NCI-H82 treated with DMSO at 0.1 percent for 48 hours (cell line): Measurements from ENCODE around the gene ODAD3.
"Not testable (repeated sequence)": the region's sequence is repeated elsewhere in the genome, so short reads cannot be mapped to it uniquely, and the experiment has no call there.

Experiments
- DNase-seq: peaks from one replicate; lab custom pipeline; 2025; ENCODE audit not compliant: unreplicated experiment; lab: John Stamatoyannopoulos, UW

ODAD3 gene

GRCh38 chr19:11408591-11408990 lies 26.3 kb downstream of the ODAD3 start:
- DNase-seq = no peak

GRCh38 chr19:11406703-11407236 lies 28.2 kb downstream of the ODAD3 start:
- DNase-seq = not testable (repeated sequence)

GRCh38 chr19:11405846-11406643 lies 28.9 kb downstream of the ODAD3 start:
- no peak for DNase-seq

- DNase-seq = no peak
Observed at GRCh38 chr19:11404588-11405222, 30.2 kb downstream of the ODAD3 start.

DNA sequence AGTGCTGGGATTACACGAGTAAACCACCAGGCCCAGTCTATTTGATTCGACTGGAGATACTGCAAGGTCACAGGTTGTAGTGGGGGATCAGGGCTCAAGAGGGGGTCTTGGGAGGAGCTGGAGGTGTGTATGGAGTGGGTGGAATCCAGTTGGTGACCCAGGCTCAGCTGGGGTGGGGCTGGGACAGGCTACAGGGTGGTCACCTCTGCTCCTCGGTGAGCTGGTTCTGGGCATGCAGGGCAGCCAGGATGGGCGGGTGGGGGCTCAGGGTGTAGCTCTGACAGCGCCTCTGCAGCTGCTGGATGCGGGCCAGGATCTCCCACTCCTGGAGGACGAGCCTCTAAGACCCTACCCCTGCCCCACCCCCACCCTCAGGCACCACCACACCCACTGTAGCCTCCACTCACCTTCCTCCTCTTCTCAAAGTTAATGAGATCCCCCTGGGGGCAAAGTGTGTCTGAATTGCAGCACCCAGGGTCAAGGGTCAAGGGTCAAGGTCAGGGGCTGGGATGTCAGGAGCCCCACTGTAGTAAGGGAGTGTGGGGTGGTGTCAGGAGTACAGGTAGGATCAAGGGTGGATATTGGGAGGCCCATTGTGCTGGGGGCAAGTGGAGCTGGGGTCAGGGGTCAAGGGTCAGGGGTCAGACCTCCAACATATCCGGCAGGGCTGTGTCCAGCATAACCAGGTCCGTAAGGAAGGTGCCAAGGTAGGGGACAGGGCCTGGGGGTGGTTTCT lies 32.9 kb downstream of the ODAD3 start:
- no peak for DNase-seq

DNA sequence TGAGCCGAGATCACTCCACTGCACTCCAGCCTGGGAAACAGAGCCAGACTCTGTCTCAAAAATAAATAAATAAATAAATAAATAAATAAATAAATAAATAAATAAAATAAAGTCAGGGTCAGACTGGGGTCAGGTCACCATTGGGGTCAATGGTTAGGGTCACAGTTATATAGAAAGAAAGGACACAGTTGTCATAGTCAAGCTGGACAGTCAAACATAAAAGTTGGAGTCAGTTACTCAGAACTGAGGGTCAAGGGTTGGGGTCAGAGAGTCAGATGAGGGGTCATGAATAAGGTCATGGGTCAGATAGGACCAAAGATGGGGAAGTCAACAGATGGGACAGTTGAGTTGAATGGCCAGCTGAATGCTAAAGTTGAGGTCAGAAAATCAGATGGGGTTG lies 34.1 kb downstream of the ODAD3 start:
- DNase-seq = no peak

DNA sequence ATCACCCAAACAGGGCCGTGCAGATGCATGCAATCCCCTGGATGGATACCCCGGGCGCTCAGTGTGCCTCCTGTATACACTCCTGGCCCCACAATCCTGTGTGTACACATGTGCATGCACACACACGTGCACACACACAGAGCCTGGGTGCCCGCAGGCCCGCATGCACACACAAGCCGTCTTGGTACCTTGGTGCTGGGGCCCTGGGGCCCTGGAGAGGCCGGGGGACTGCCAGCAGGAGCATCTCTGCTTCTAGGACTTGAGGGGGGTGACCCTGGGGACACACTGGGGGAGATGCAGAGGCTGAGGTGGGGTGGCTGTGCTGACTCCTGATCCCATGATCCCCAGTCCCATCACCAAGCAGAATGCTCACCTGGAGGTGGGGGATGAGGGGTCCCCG lies 35.3 kb downstream of the ODAD3 start:
- no peak for DNase-seq

DNA sequence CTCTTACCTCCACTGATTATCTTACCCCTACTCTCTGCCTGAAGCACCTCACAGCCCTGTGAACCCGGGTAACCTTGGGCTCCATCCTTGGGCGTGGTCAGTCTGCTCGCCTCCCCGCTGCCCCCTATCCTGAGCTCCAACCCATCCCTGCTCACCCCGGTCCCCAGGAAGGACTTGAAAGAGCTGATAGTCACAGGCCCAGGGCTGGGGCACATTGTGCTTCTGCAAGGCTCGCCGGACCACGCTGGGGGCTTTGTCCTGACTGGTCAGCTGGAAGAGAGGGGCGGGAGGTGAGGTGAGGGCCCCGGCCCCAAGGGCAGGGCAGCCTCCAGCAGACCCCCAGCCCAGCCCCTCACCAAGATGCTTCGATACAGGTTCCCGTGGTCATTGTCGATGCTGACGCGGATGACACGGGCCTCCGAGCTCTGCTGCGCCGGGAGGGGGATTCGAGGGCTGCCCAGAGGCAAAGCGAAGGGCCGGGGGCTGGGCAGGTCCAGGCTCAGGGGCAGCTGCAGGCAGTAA lies 37.8 kb downstream of the ODAD3 start:
- no peak for DNase-seq

DNA sequence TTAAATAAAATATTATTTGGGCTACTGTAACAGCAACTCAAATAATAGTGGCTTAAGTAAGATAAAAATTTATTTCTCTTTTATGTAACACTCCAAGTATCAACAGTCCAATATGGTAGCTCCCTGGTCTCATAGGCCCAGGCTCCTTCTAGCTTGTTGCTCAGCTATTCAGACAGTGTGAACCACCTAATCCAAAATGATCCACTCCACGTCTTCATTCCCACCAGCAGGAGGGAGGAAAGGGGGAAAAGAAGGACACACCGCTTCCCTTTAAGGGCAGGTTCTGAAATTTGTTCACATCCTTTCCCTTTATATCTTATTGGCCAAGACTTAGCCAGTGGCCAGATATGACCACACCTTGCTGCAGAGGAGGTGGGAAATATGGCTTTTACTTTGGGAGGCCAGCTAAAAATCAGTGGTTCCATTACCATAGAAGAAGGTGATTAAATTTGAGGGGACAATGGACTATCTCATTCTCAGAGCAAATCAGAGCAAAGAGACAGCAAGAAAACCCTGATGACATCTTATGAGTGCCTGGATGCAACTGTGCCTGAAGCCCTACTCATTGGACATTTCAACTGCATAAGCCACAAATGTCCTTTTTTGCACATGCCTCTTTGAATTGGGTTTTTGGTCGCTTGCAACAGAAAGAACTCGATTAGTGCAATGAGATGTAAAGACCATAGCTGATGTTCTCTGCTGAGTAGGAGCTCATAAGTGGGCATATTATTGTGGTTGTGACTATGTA lies 43.8 kb downstream of the ODAD3 start:
- DNase-seq = no peak

GRCh38 chr19:11390359-11390758 lies 44.6 kb downstream of the ODAD3 start:
- no peak for DNase-seq

GRCh38 chr19:11387162-11388034 lies 47.5 kb downstream of the ODAD3 start:
- no peak for DNase-seq

- DNase-seq = no peak
Observed at GRCh38 chr19:11384778-11385129, 50.2 kb downstream of the ODAD3 start.

DNA sequence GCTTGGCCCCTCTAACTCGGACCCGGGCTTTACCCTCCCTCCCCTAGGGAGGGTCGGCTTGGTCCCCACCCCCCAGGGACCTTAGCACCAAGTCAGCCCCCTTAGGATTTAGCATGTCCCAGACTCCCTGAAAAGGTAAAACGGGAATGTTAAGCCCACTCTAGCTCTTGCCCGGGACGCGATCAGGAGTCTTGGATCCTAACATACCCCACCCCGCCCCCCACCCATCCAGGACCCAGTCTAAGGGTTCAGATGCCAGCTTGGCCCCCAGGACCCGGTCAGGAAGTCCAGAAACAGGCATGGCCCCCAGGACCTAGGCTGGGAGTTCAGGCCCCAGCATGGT lies 51.2 kb downstream of the ODAD3 start:
- no peak for DNase-seq

- DNase-seq = peak; percentile 10
Observed at GRCh38 chr19:11382898-11383705, 51.8 kb downstream of the ODAD3 start.

- peak; percentile 97 for DNase-seq
Observed at GRCh38 chr19:11380653-11381537, 54.0 kb downstream of the ODAD3 start.

DNA sequence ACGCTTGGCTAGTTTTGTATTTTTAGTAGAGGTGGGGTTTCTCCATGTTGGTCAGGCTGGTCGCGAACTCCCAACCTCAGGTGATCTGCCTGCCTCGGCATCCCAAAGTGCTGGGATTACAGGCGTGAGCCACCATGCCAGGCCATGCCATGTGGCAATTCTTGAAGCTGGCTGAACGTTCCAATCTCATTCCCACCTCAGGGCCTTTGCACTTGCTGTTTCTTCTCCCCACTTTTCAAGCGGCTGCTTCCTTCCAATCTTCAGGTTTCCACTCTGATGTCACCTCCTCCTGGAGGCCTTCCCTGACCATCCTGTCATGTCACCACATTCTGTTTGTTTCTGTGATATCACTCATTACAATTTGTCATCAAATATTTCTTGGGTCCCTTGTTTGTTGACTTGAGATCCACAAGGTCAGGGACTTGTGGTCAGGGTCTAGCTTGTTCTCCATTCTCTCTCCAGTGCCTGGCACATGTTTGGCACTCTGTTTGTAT lies 55.0 kb downstream of the ODAD3 start:
- no peak for DNase-seq

DNA sequence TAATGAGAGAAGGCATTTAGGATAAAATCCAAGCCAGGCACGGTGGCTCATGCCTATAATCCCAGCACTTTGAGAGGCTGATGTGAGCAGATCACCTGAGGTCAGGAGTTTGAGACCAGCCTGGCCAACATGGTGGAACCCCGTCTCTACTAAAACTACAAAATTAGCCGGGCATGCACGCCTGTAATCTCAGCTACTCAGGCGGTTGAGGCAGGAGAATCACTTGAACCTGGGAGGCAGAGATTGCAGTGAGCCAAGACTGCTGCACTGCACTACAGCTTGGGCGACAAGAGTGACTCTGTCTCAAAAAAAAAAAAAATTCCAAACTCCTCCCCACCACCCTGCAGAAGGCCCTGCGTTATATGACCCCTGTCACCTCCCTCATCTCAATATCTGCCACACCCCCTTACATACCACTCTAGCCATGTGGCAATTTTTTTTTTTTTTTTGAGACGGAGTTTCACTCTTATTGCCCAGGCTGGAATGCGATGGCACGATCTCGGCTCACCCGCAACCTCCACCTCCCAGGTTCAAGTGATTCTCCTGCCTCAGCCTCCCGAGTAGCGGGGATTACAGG lies 55.6 kb downstream of the ODAD3 start:
- not testable (repeated sequence) for DNase-seq
